Heart right ventricle (tissue), 16 donors: ENCODE data around the gene TAOK2. TPM values are rescaled to one million over a fixed set of nuclear protein-coding genes. Genes with fewer than 3 reads are reported as not detected.

Experiments
- ATAC-seq, 8 donors: fragments of 200-7000 bp; cut with Tn5 transposase; one replicate each; pipeline ENCODE4 v1.9.1; 2020; ENCODE audit warnings: mild to moderate bottlenecking in 8 of 8, moderate library complexity in 8 of 8, moderate number of reproducible peaks in 1 of 8
- DNase-seq, 2 donors: peaks; one replicate each; pipeline ENCODE4 v3.0.0-alpha.2; 2020
- H3K27ac ChIP-seq, 10 donors: fragments of 200-600 bp; sonication (generic) in 2 of 10; one replicate each; pipeline versions ENCODE4 v1.5.0 to v1.8.0; 2020 to 2022; ENCODE audit warnings: mild to moderate bottlenecking in 3 of 10
- H3K27me3 ChIP-seq, 7 donors: fragments of 200-600 bp; one replicate each; pipeline ENCODE4 v1.8.0; 2021 to 2022; ENCODE audit warnings: mild to moderate bottlenecking in 2 of 7
- H3K36me3 ChIP-seq, 9 donors: fragments of 200-600 bp; sonication (generic) in 1 of 9; one replicate each; pipeline versions ENCODE4 v1.5.0 to v1.8.0; 2020 to 2022; ENCODE audit warnings: mild to moderate bottlenecking in 2 of 9
- H3K4me1 ChIP-seq, 9 donors: fragments of 200-600 bp; sonication (generic) in 1 of 9; one replicate each; pipeline versions ENCODE4 v1.5.0 to v1.8.0; 2020 to 2022; ENCODE audit warnings: mild to moderate bottlenecking in 4 of 9
- H3K4me3 ChIP-seq, 10 donors: fragments of 200-600 bp; sonication (generic) in 2 of 10; one replicate each; pipeline versions ENCODE4 v1.5.0 to v1.8.0; 2020 to 2022; ENCODE audit warnings: mild to moderate bottlenecking in 7 of 10, moderate library complexity in 2 of 10
- H3K9me3 ChIP-seq, 11 donors: fragments of 200-600 bp in 10 of 11; sonication (generic) in 2 of 11; one replicate each; pipeline versions ENCODE4 v1.5.0 to v1.8.0; 2013 to 2022; ENCODE audit warnings: mild to moderate bottlenecking in 2 of 11, control low read depth in 1 of 11, moderate library complexity in 1 of 11
- CTCF ChIP-seq, 9 donors: fragments of 200-600 bp; sonication (generic) in 2 of 9; IDR thresholded peaks; one replicate each; pipeline versions ENCODE4 v1.5.0 to v1.8.0; 2021 to 2022; ENCODE audit warnings: antibody characterized with exemption in 9 of 9, mild to moderate bottlenecking in 5 of 9, moderate library complexity in 1 of 9
- WGBS, 2 donors: extraction: QIAGEN DNeasy Blood & Tissue Kit; methylation state at CpG; one replicate each; pipeline ENCODE4 v1.1.7; 2013; ENCODE audit warnings: inconsistent platforms in 1 of 2; 5-methylcytosine and 5-hydroxymethylcytosine counted together
- intact Hi-C, 10 donors: fragments of 100-400 bp; cut with DNase I; formaldehyde crosslinking; loops; one replicate each; pipeline versions ENCODE4 v1.11.1 to v1.14.2; 2022
- polyA plus RNA-seq, 2 donors: library from polyadenylated mRNA; stranded (reverse); fragments of 200-250 nt; gene quantifications; one replicate each; pipeline ENCODE4 v1.2.3, GENCODE V29; 2013
- total RNA-seq, 10 donors: library from RNA; stranded (reverse); fragmentation: NEBNext Ultra II Directional in 3 of 10; extraction: Animal tissue kit (Norgen Biotek cat#: 25700) in 3 of 10; gene quantifications; one replicate each; pipeline versions ENCODE4 v1.2.1 to v1.2.4, GENCODE V29; 2021 to 2023
- donor health status: Arrhythmogenic right ventricular cardiomyopathy.
- donor health status: ischemic (EF 13 %, LVEDD 7.1; RV severe dilation, severe dysfunction).
- donor health status: healthy with polysubstance abuse.
- donor health status: DM: no; HTN: yes; CAD: no.
- donor health status: DM: no; HTN: no; CAD: no.
- donor health status: ischemic (EF 25% LVEDD 6.9; RV normal size, moderate dysfunction).
- donor health status: ischemic (EF 25% LVEDD 5.7; RV mildly dilated, moderate dysfunction).
- donor health status: healthy.
- donor health status: DM: yes; HTN: yes; CAD: no.
- donor health status: Ischemic cardiomyopathy.
- donor health status: ischemic (EF 35%, LVEDD 5.7; RV mildly dilated, moderate dysfunction).
- donor health status: nonischemic (EF 11% LVEDD 7.7; RV severe dilation, severe dysfunction).
- donor health status: DM: yes; HTN: yes; CAD: no.
- donor health status: PGD.
- donor health status: ischemic (EF 29% LVEDD 5.4; RV normal size, mild dysfunction).
- donor health status: nonischemic (EF 23%, LVEDD 6.1; RV moderate dilation, normal function).

TAOK2 gene
- total and polyA plus RNA-seq, 12 donors: 27.0 to 50.4 (median 32.7) TPM

GRCh38 chr16:30009085-30009862 lies 35.6 kb downstream of the TAOK2 start:
- Histone ChIP-seq H3K27me3 (peaks cover 19 to 52% (median 46%) of the 10 kb centered on the region in 7 donors), H3K36me3 (peaks cover 0 to 9% (median 0%) of the 10 kb centered on the region in 9 donors), H3K27ac (no peak overlapping the region), H3K4me3 (no peak overlapping the region), H3K9me3 (no peaks in the 10 kb centered on the region), H3K4me1 (peaks cover 3 to 31% (median 18%) of the 10 kb centered on the region in 9 donors)
- intact Hi-C loops: loop anchor here in 5 of 10 donors (5.0 to 10.0 kb wide), 5 partner anchors 82 to 304 kb away; partner anchors contain the start of genes KCTD13 (in 4 of the 5) and CDIPT (in 2 of the 5)
- DNase-seq (no peak), ATAC-seq (no peak)
- no peak for TF ChIP-seq CTCF (IDR thresholded peaks at IDR 0.05)
- 38 to 50% methylated on average over 24 to 26 of the region's 26 CpGs for WGBS, 2 donors

- TF ChIP-seq CTCF (IDR thresholded peaks at IDR 0.05): no peak
- intact Hi-C loops: loop anchor here in 6 of 10 donors (5.0 to 10.0 kb wide), 7 partner anchors 75 to 315 kb away; partner anchors contain the start of genes KCTD13 (in 4 of the 6) and CDIPT (in 2 of the 6)
- H3K27me3 ChIP-seq: peaks cover 19 to 52% (median 46%) of the 10 kb centered on the region in 7 donors
- 16 to 18% methylated on average over 34 of the region's 34 CpGs for WGBS, 2 donors
- H3K4me3 ChIP-seq: peak overlapping the region in 8 of 10 donors; percentile 33 to 54 (median 44)
- peaks cover 3 to 30% (median 18%) of the 10 kb centered on the region in 9 donors for H3K4me1 ChIP-seq
- H3K27ac ChIP-seq: no peak overlapping the region
- ATAC-seq (no peak), DNase-seq (no peak)
- no peaks in the 10 kb centered on the region for H3K9me3 ChIP-seq
- peaks cover 0 to 6% (median 0%) of the 10 kb centered on the region in 9 donors for H3K36me3 ChIP-seq
Measured at GRCh38 chr16:30009990-30010843, 36.5 kb downstream of the TAOK2 start.

GRCh38 chr16:30010844-30011713 lies 37.4 kb downstream of the TAOK2 start, which contains the start of gene DOC2A:
Gene DOC2A (minus strand): TSS chr16:30011027. CDS start chr16:30010222, 805 bp downstream.
- Histone ChIP-seq H3K4me1 (peaks cover 3 to 24% (median 18%) of the 10 kb centered on the region in 9 donors), H3K27ac (no peak within 1 kb of the TSS), H3K27me3 (peaks cover 19 to 52% (median 46%) of the 10 kb centered on the region in 7 donors), H3K4me3 (peak within 1 kb of the TSS in 9 of 10 donors; percentile 23 to 54 (median 43)), H3K36me3 (peaks cover 0 to 4% (median 0%) of the 10 kb centered on the region in 9 donors), H3K9me3 (no peaks in the 10 kb centered on the region)
- WGBS, 2 donors: 1% methylated on average over 45 to 99 of the region's 99 CpGs
- ATAC-seq (no peak), DNase-seq (no peak)
- no peak for TF ChIP-seq CTCF (IDR thresholded peaks at IDR 0.05)
- intact Hi-C loops: loop anchor here in 2 of 10 donors (10.0 kb wide), 2 partner anchors 76 to 316 kb away; no protein-coding TSS in a partner anchor
